Right lung (tissue), 5 donors: Measurements from ENCODE around the gene REPIN1. TPM values are rescaled to one million over a fixed set of nuclear protein-coding genes. Genes with fewer than 3 reads are reported as not detected.

ENCODE experiments used
- DNase-seq, 2 donors: peaks; one replicate each; pipeline ENCODE4 v3.0.0-alpha.2; 2013
- polyA plus RNA-seq, 5 donors: library from polyadenylated mRNA; unstranded; fragments of 120-200 nt; gene quantifications; one replicate each; pipeline versions ENCODE4 v1.2.1 to v1.2.3, GENCODE V29; 2013; ENCODE audit warnings: inconsistent platforms in 1 of 5, low replicate concordance in 1 of 5; ENCODE audit not compliant: insufficient read length in 5 of 5, insufficient read depth in 1 of 5

The REPIN1 gene
- polyA plus RNA-seq, 5 donors, result 51.0 to 85.1 (median 76.9) TPM

DNA sequence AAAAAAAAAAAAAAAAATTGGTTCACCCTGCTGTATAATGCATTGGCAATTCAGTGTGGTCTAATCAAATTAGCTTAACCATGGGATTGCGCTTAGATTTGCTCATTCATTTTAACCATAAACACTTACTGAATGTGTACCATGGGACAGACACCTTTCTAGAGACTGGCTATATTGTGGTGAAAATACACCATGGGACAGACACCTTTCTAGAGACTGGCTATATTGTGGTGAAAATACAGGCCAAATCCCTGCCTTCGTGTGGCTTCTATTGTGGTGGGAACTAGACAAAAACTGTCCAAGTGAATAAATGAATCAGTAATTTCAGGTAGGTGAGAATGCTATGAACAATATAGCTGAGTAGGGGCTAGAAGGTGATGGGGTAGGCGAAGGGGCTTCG, 10.2 kb upstream of the REPIN1 start:
- DNase-seq, result no peak

DNA sequence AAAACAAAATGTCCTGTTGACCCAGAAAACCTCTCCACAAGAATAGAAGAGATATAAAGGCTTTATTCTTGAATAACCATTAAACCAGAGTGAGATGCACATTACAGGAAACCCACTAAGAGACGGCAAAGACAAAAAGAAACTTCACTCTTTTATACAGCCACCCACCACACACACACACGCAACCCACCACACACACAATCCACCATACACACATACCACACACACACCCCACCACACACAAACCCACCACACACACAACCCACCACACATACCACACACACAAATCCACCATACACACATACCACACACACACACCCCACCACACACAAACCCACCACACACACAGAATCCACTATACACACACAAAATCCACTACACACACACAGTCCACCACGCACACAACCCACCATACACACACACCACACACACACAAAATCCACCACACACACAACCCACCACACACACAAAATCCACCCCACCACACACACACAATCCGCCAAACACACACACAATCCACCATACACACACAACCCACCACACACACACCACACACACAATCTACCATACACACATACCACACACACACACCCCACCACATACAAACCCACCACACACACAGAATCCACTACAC, 9.5 kb upstream of the REPIN1 start:
- no peak for DNase-seq

DNA sequence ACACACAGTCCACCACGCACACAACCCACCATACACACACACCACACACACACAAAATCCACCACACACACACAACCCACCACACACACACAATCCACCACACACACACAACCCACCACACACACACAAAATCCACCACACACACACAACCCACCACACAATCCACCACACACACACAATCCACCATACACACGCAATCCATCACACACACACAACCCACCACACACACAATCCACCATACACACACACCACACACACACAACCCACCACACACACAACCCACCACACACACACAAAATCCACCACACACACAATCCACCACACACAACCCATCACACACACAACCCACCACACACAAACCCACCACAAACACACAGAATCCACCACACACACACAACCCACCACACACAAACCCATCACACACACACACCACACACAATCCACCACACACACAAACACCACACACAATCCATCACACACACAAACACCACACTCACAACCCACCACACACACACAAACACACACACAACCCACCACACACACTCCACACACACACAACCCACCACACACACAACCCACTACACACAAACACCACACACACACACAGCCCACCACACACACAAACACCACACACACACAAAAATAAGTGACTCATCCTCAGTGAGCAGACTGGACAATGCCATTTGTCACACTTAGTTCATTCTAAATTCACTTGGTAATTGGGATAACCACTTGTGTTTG, 8.8 kb upstream of the REPIN1 start:
- no peak for DNase-seq

DNA sequence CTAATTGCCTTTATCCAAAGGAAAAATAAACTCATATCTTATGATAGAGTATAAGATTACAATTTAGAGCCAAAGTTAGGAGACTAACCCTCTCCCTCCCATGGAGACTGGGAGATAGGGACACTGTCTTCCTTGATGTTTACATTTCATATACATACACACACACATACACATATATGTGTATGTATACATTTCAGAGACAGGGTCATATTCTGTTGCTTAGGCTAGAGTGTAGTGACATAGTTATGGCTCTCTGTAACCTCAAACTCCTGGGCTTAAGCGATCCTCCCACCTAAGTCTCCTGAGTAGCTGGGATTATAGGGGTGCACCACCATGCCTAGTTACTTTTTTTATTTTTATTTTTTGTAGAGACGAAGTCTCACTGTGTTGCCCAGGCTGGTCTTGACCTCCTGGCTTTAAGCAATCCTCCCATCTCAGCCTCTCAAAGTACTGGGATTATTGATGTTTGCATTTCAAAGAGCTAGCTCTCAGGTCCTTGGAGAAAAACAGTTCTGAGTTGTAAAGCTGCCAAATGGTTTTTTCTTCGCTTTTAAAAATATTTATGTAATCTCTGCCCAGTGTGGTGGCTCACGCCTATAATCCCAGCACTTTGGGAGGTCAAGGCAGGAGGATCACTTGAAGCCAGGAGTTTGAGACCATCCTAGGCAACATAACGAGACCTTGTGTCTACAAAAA, 8.1 kb upstream of the REPIN1 start:
- no peak for DNase-seq

DNA sequence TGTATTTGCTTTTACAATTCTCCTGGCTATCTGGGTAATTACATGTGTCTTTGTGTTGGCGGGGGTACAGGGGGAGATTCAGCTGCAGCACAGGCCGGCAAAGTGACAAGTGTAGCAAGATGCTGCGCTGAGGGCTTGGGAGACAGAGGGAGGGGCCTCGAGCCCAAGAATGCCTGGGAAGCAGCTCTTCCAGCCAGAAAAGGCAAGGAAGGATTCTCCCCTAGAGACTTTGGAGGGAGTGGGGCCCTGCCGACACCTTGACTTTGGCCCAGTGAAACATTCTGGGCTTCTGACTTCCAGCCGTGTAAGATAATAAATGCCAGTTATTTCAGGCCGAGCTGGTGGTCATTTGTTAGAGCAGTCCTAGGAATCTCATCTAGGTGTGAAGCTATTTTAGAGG, 7.2 kb upstream of the REPIN1 start:
- no peak for DNase-seq

DNA sequence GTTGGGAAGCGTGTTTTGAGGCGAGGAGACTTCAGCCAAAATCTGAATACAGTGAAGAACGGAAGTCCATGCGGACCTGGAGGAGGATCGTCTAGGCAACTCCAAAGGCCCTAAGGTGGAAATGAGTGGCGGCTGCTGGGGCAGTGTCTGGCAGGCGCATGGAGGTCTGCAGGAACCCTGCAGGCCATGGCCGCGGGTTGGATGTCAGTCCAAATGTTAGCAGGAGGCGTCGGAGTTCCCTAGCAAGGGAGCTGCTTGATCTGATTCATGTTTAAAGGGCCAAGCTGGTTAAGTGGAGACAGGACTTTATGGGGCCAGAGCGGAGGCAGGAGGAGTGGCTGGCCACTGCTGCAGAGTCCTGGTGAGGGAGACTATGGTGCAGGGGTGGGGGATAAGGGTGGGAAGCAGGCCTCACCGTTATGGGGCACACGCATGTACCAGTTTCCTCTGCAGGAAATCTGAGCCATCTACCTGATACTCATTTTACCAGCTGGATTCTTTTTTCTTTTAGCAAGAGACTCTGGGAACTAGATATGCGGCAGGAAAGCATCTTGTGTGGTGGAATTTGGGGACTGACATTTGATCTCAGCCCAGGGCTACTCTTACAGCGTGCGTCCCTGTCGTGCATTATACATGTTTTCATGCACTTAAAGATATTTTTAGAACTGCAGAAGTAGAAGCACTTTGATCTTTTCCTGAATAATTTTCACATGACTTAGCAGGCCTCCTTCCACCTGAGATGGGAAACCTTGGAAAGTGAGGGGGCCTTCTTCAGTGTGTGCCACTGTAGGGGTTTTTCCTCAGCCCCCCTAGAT, 6.6 kb upstream of the REPIN1 start:
- no peak for DNase-seq

DNA sequence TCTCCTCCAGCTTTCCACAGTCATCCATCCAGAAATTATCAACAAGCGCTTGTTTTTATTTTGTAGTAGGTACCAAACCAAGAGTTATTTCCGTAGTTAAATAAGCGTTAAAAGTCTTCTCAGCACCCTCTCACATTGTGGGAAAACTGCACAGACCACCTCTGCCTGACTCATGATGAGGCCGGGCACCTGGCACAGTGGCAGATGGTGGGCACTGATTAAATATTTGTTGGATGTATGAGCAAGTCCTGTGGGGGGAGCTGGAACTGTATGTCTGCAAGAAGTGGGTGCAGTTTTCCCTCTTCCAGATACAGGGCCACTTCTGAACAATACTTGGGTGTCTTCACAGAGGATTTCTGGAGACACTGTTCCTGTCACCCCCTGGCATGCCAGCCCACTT, 5.3 kb upstream of the REPIN1 start:
- no peak for DNase-seq

DNA sequence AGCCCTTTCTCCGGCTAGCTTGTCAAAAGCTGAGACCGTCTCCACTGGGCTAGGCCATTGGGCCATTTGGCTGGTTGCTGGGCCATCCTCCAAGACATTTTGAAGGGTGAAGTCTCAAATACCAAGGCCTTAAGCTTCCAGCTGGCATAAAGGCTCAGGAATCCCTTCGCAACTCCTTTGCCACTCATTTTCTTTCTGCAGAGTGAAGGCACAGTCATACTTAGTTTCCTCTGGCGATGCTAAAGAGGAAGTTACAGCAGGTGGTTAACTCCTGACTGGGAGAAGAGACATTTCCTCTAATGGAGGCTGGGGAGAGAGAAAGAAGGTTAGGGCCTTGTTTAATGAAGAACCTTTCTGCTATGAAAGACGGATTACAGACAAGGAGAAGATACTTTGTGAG, 4.8 kb upstream of the REPIN1 start:
- no peak for DNase-seq

DNA sequence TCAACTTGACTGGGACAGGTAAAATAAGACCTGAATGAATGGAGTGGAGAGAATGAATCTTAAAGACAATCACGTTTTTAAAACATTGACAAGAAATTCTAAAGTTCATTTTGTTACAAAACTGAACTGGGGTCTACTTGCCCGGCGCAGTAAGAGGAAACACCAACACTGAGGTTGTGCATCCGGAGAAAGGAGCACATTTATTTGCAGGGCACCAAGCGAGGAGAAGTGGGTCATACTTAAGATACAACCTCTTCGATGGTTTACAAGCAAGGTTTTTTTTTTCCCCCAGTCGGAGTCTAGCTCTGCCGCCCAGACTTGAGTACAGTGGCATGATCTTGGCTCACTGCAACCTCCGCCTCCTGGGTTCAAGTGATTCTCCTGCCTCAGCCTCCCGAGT, 3.4 kb upstream of the REPIN1 start:
- DNase-seq, result no peak

DNA sequence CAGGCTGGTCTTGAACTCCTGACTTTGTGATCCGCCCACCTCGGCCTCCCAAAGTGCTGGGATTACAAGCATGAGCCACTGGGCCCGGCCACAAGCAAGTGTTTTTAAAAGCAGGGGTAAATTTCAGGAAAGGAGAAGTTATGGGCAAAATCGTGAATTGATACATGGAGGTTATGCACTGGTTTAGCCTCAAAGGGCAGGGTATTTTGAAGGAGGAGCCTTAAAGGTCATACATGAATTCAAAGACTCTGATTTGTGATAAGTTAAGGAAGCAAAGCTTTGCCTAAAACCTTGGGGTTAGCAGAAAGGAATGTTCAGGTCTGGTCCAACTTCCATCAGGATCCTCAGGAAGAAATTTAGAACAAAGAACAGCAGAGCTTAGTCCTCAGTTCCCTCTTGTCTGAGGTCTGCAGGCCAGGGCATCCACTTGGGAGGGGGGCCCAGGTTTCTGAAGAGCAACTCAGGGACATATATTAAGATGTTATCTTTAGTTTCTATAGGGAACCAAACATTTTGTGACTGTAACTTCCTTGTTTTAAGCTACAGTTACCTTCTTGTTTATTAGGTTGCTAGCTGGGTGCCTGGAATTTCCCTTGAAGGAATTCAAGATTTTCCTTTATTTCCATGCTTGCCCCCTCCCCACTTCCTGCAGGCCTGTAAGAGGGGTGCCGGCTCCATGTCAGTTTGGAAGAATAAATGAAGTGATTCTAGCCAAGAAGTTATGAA, 2.8 kb upstream of the REPIN1 start:
- no peak for DNase-seq

DNA sequence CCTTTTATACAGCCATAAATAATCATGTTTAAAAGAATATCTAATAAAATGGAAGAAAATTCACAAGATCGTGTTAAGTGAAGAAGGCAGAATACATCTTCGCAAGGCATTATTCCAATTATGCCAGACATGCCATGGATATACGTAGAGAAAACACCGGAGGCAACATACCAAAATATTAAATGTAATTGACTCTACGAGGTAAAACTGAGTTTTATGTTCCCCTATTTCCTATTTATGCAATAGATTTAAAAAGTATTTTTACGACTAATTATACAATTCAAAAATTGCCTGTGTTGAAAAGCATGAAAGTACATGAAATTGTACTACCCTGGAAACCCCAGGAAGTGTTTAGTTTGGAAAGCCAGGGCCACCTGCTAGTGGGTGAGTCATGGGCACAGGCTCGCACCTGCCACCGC, 936 bp upstream of the REPIN1 start:
- DNase-seq, result no peak

DNA sequence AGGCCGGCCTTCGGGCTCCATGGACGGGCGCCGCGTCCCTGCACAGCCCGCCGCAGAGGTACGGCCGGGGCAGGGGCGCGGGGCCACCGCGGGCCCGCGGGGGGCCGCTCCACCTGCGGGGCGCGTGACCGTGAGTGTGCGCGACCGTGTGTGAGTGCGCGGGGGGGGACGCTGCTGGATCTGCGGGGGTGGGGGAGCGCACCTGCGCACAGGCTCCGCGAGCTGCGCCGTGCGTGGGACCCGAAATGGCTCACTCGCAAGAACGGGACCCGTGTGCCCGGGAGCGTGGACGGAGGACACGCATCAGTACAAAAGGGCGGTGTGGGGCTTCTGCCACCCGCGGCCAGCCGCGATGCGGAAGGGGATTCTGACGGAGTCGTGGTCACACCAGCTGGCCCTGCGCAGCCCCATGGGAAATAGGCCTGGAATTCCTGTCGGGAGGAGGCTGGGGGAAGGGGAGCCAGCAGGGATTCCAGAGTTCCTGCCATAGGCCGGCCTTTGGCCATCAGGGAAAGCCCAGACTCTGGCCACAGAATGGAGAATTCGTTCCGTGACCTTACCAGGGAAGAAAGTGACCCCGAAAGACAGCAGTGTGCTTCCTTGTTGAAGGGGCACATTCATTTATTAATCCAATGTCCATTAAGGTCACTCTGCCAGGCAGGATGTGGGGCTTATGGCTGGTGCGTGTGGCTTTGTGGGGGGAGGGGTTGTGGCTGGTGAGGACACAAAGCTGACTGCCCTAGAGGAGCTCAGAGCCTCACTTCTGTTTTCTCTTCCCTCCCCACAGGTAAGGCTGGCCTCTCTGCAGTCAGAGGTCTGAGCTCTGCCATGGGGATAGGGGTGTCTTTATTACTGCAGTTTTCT, 494 bp downstream of the REPIN1 start:
- DNase-seq, result peak in 1 of 2 donors; percentile 52

DNA sequence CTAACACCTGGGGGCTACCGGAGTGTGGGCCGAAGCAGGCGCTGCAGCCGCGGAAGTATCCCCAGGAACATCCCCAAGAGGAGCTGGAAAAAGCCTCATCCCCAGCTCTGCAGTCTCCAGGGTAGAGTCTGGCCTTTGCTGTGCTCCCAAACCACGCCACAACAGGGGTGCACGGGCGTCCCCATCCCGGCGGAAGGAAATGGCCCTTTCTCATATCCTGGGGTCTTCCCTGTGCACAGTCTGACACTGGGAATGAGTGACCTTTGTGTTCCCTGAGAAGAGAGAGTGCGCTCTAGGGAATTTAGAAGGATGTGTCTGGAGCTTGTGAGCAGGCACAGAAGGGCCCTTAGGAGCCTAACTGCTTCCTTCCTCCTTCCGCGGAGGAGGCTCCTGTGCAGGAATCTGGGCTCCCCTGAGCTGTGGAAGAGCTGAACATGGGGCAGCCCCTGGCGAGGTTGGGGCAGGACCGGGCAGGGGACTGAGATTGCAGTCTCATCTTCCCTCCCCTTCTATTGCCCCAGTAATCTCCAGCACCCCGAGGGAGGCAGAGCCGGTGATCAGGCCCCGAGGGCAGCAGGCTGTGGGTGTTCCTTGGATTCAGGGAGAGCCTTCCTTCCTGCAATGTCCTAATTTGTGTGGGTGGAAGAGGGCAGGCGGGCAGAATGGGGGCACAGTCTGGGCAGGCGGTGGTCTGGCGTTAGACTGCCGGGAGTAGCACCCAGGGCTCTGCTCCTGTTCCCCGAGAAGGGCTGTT, 1.3 kb downstream of the REPIN1 start:
- no peak for DNase-seq

DNA sequence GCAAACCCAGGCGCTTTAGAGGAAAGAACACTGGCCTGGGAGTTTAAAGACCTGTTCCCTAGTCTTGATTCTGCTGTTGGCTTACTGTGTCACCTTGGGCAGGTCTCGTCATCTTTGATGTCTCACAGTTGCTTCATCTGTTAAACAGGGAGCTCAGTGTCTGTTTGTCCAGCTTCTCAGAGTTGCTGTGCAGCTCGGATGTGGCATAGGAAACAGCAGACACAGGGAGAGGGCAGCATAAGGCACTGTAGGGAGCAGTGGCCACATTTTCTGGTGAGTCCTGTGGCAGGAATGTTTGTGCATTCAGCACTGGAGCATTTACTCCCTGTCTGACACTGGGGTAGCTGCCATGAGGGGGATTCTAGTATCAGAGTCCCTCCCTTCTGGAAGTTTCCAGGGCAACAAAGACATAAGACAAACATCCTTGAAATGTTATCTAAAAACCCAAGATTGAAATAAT, 2.0 kb downstream of the REPIN1 start:
- no peak for DNase-seq

DNA sequence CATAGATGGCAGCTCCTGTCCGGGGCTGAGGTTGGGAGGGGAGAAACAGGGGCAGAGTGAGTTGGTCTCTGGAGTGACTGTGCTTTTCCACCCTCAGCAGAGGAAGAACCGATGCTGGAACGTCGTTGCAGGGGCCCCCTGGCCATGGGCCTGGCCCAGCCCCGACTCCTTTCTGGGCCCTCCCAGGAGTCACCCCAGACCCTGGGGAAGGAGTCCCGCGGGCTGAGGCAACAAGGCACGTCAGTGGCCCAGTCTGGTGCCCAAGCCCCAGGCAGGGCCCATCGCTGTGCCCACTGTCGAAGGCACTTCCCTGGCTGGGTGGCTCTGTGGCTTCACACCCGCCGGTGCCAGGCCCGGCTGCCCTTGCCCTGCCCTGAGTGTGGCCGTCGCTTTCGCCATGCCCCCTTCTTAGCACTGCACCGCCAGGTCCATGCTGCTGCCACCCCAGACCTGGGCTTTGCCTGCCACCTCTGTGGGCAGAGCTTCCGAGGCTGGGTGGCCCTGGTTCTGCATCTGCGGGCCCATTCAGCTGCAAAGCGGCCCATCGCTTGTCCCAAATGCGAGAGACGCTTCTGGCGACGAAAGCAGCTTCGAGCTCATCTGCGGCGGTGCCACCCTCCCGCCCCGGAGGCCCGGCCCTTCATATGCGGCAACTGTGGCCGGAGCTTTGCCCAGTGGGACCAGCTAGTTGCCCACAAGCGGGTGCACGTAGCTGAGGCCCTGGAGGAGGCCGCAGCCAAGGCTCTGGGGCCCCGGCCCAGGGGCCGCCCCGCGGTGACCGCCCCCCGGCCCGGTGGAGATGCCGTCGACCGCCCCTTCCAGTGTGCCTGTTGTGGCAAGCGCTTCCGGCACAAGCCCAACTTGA, 2.7 kb downstream of the REPIN1 start:
- no peak for DNase-seq

DNA sequence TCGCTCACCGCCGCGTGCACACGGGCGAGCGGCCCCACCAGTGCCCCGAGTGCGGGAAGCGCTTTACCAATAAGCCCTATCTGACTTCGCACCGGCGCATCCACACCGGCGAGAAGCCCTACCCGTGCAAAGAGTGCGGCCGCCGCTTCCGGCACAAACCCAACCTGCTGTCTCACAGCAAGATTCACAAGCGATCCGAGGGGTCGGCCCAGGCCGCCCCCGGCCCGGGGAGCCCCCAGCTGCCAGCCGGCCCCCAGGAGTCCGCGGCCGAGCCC, 3.3 kb downstream of the REPIN1 start:
- no peak for DNase-seq

DNA sequence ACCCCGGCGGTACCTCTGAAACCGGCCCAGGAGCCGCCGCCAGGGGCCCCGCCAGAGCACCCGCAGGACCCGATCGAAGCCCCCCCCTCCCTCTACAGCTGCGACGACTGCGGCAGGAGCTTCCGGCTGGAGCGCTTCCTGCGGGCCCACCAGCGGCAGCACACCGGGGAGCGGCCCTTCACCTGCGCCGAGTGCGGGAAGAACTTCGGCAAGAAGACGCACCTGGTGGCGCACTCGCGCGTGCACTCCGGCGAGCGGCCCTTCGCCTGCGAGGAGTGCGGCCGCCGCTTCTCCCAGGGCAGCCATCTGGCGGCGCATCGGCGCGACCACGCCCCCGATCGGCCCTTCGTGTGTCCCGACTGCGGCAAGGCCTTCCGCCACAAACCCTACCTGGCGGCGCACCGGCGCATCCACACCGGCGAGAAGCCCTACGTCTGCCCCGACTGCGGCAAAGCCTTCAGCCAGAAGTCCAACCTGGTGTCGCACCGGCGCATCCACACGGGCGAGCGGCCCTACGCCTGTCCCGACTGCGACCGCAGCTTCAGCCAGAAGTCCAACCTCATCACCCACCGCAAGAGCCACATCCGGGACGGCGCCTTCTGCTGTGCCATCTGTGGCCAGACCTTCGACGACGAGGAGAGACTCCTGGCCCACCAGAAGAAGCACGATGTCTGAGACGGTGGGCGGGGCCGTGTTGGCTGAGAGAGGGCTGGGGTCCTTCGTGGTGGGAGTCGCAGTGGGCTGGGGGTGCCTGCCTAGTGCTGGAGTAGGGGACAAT, 3.8 kb downstream of the REPIN1 start:
- DNase-seq, result no peak
